ENCODE measurements around the gene XRCC5. TPM values are rescaled to one million over a fixed set of nuclear protein-coding genes. Genes with fewer than 3 reads are reported as not detected.

The XRCC5 gene
- total and polyA plus RNA-seq, 2 of the 8 experiments (the other 6 are each of a cell fraction or from before 2014, with no cell fraction given) = 308 to 644 TPM

DNA sequence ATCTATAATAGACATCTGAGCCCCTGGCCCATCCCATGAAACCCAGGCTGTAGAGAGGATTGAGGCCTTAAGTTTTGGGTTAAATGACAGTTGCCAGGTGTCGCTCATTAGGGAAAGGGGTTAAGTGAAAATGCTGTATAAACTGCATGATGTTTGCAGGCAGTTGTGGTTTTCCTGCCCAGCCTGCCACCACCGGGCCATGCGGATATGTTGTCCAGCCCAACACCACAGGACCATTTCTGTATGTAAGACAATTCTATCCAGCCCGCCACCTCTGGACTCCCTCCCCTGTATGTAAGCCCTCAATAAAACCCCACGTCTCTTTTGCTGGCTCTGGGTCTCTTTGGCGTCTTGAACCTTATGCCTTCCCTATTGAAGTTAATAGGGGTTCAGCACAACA lies 110.7 kb downstream of the XRCC5 start:
- TF ChIP-seq, protein P1, sequence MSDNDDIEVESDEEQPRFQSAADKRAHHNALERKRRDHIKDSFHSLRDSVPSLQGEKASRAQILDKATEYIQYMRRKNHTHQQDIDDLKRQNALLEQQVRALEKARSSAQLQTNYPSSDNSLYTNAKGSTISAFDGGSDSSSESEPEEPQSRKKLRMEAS (IDR thresholded peaks at IDR 0.05) = no peak
- TF ChIP-seq CTBP2 (IDR thresholded peaks at IDR 0.05; ENCODE audit: borderline replicate concordance, insufficient read depth, insufficient read length, low read length) (no peak), POLR2AphosphoS5 (IDR thresholded peaks at IDR 0.05; ENCODE audit: low read depth, low read length) (0 out of 2 replicates have a peak, but pooled peaks have one; percentile 23)
- Histone ChIP-seq H3K9me3 (ENCODE audit: insufficient read depth in 2 of 2, low read depth in 1 of 2, low read length in 1 of 2) (no peaks in the 10 kb centered on the region), H2BK12ac (ENCODE audit: low read depth, low read length) (no peak overlapping the region), H3K18ac (ENCODE audit: extremely low read depth, low read length) (no peak overlapping the region), H2AFZ (ENCODE audit: low read length) (no peak overlapping the region), H2BK20ac (ENCODE audit: low read length) (no peak overlapping the region), H2BK5ac (ENCODE audit: low read depth, low read length) (no peak overlapping the region), H3K36me3 (ENCODE audit: control insufficient read depth in 2 of 4, insufficient read depth in 4 of 4, low read length in 3 of 4) (no peaks in the 10 kb centered on the region; a peak in 1 of 8 replicates), H3K56ac (replicated peaks; ENCODE audit: insufficient read length, low read depth, low read length) (no peak overlapping the region), H3K4me3 (ENCODE audit: extremely low read depth in 1 of 4, insufficient read depth in 2 of 4, low read depth in 3 of 4, low read length in 4 of 4) (no peak overlapping the region), H3K4ac (replicated peaks; ENCODE audit: insufficient read length, low read depth, low read length) (no peak overlapping the region), H4K5ac (ENCODE audit: insufficient read length, low read depth, low read length) (no peak overlapping the region), H3K27ac (ENCODE audit: low read depth, low read length) (no peak overlapping the region), H3K14ac (ENCODE audit: insufficient read length) (no peak overlapping the region), H3K4me2 (ENCODE audit: insufficient read depth in 1 of 2, low read depth in 2 of 2, low read length in 2 of 2) (no peak overlapping the region), H3K23ac (ENCODE audit: insufficient read length) (no peak overlapping the region), H3K27me3 (replicated peaks in 1 of 4; ENCODE audit: control insufficient read depth in 3 of 4, extremely low read depth in 1 of 4, insufficient read depth in 3 of 4, low read length in 3 of 4) (no peaks in the 10 kb centered on the region), H2BK15ac (ENCODE audit: low read length) (no peak overlapping the region), H2AK5ac (ENCODE audit: low read depth, low read length) (no peak overlapping the region), H3K23me2 (ENCODE audit: low read depth, low read length) (no peaks in the 10 kb centered on the region), H3K79me2 (ENCODE audit: control insufficient read depth in 1 of 2, insufficient read depth in 2 of 2, low read length in 2 of 2) (no peaks in the 10 kb centered on the region), H4K8ac (ENCODE audit: extremely low read depth, insufficient read depth, low read length) (no peak overlapping the region), H3K4me1 (replicated peaks in 1 of 4; ENCODE audit: control insufficient read depth in 3 of 4, insufficient read depth in 4 of 4, low read length in 3 of 4) (no peaks in the 10 kb centered on the region; a peak in 1 of 7 replicates), H4K91ac (replicated peaks; ENCODE audit: insufficient read length, low read length) (no peak overlapping the region), H3K9ac (replicated peaks in 1 of 4; ENCODE audit: extremely low read depth in 1 of 4, low read depth in 3 of 4, low read length in 3 of 4) (no peak overlapping the region), H2BK120ac (replicated peaks; ENCODE audit: low read depth, low read length) (no peak overlapping the region), H3K79me1 (ENCODE audit: low read depth, low read length) (no peaks in the 10 kb centered on the region), H4K20me1 (replicated peaks in 1 of 2; ENCODE audit: control insufficient read depth in 1 of 2, insufficient read depth in 2 of 2, low read length in 2 of 2) (no peaks in the 10 kb centered on the region)
- CTCF ChIA-PET (ENCODE audit: partially characterized antibody) = interaction anchor here (1.1 to 7.1 kb wide), 3 partner anchors 166 to 190 kb away, joined by 3 to 105 read pairs (median 3); no protein-coding TSS in a partner anchor
- no peak for DNase-seq (ENCODE audit: low read depth in 1 of 2, low spot score in 2 of 2)
- no peak for FAIRE-seq
- POLR2A ChIA-PET (ENCODE audit: partially characterized antibody) = no interaction called here
- WGBS, 2 experiments (ENCODE audit: extremely low coverage in 1 of 2, insufficient coverage in 1 of 2, insufficient read length in 1 of 2, insufficient replicate concordance in 2 of 2, low coverage in 1 of 2, low lambda C conversion rate in 2 of 2, missing lambda C conversion rate in 1 of 2) = 93% methylated on average over 6 of the region's 6 CpGs; no CpG with 5 or more reads in 1 of the 2 experiments

Data from H1 (cell line).